GM12878 (cell line): ENCODE results near the gene SORT1. TPM values are rescaled to one million over a fixed set of nuclear protein-coding genes. Genes with fewer than 3 reads are reported as not detected.

ENCODE experiments used
- ATAC-seq: fragments of 200-7000 bp; cut with Tn5 transposase; 3 replicates; pipeline ENCODE4 v1.9.1; 2020; ENCODE audit warnings: mild to moderate bottlenecking, moderate library complexity
- BruUV-seq: library from RNA; stranded (reverse); fragments of 400-500 nt; replicated peaks from 2 replicates; lab custom pipeline; 2021; lab: Mats Ljungman, UMichigan
- CTCF ChIA-PET: fragments of 300-600 bp; sonication (Branson Sonifier 250); formaldehyde crosslinking; extraction: SDS; loops from one replicate; lab custom pipeline; 2021; ENCODE audit warnings: inconsistent platforms; lab: Yijun Ruan, JAX
- POLR2A ChIA-PET: fragments of 350-600 bp; formaldehyde crosslinking; extraction: SDS; loops from one replicate; lab custom pipeline; 2021; ENCODE audit warnings: inconsistent platforms; lab: Charles Lee
- RAD21 ChIA-PET: fragments of 300-600 bp; sonication (Branson Sonifier 250); formaldehyde crosslinking; loops from one replicate; lab custom pipeline; 2023; ENCODE audit warnings: antibody characterized with exemption; ENCODE audit not compliant: unreplicated experiment; lab: Charles Lee
- SMC1A ChIA-PET: fragments of 300-600 bp; sonication (Branson Sonifier 250); formaldehyde crosslinking; loops from one replicate; lab custom pipeline; 2023; ENCODE audit not compliant: unreplicated experiment, uncharacterized antibody; lab: Charles Lee
- DNase-seq: peaks from one replicate; pipeline ENCODE4 v3.0.0-alpha.2; 2011; ENCODE audit warnings: low read depth, low spot score
- FAIRE-seq: peaks from 3 replicates; lab custom pipeline; 2011; peaks lifted over from hg19 to GRCh38; lab: Jason Lieb, UNC
- H2AFZ ChIP-seq: 2 replicates; pipeline ENCODE4 v1.6.0; 2011; ENCODE audit warnings: low read depth, low read length, control low read depth; ENCODE audit not compliant: control insufficient read depth
- H3K27ac ChIP-seq: 2 replicates; pipeline ENCODE4 v1.5.1; 2011; ENCODE audit warnings: control low read depth; ENCODE audit not compliant: control insufficient read depth, insufficient read depth
- H3K27me3 ChIP-seq, 2 experiments: replicated peaks in 1 of 2; 2 replicates each; pipeline versions ENCODE4 v1.6.0 to v1.6.1; 2011; ENCODE audit warnings: low read length in 1 of 2; ENCODE audit not compliant: control insufficient read depth in 2 of 2, insufficient read depth in 2 of 2
- H3K36me3 ChIP-seq, 2 experiments: 2 replicates each; pipeline ENCODE4 v1.5.1; 2011; ENCODE audit warnings: low read length in 1 of 2; ENCODE audit not compliant: control insufficient read depth in 2 of 2, insufficient read depth in 2 of 2
- H3K4me1 ChIP-seq: 2 replicates; pipeline ENCODE4 v1.6.1; 2011; ENCODE audit warnings: mild to moderate bottlenecking, low read length, moderate library complexity, mixed read lengths; ENCODE audit not compliant: control insufficient read depth, insufficient read depth
- H3K4me2 ChIP-seq: 2 replicates; pipeline ENCODE4 v1.6.0; 2011; ENCODE audit warnings: control low read depth; ENCODE audit not compliant: control insufficient read depth, insufficient read depth
- H3K4me3 ChIP-seq: fragments of 200-600 bp; sonication (generic); 2 replicates; pipeline ENCODE4 v1.5.1; 2016
- H3K79me2 ChIP-seq: 2 replicates; pipeline ENCODE4 v1.6.0; 2011; ENCODE audit warnings: low read length; ENCODE audit not compliant: control insufficient read depth, insufficient read depth
- H3K9ac ChIP-seq: 2 replicates; pipeline ENCODE4 v1.8.0; 2011; ENCODE audit warnings: low read length, control low read depth, mixed read lengths; ENCODE audit not compliant: control insufficient read depth, insufficient read depth
- H3K9me3 ChIP-seq: replicated peaks from 3 replicates; pipeline ENCODE4 v1.5.1; 2011; ENCODE audit warnings: mild to moderate bottlenecking, low read length; ENCODE audit not compliant: control insufficient read depth, insufficient read depth
- H4K20me1 ChIP-seq: 2 replicates; pipeline ENCODE4 v1.6.0; 2011; ENCODE audit not compliant: control insufficient read depth, insufficient read depth
- ASH2L ChIP-seq: fragments of 300-600, 200-600 bp; sonication (generic); IDR thresholded peaks from 2 replicates; pipeline ENCODE4 v1.6.1; 2017; ENCODE audit warnings: low read depth, mild to moderate bottlenecking, borderline replicate concordance
- CHD2 ChIP-seq: IDR thresholded peaks from 2 replicates; pipeline ENCODE4 v1.6.1; 2011; ENCODE audit warnings: low read depth, low read length, improper control_type of control experiment, borderline replicate concordance
- MYB ChIP-seq: fragments of 150-350 bp; IDR thresholded peaks from 2 replicates; pipeline ENCODE4 v1.6.1; 2014; ENCODE audit warnings: mild to moderate bottlenecking, low read depth, low read length, borderline replicate concordance
- NR2C1 ChIP-seq: fragments of 450-650 bp; IDR thresholded peaks from 2 replicates; pipeline ENCODE4 v1.6.1; 2017; ENCODE audit warnings: antibody characterized with exemption, mild to moderate bottlenecking, moderate library complexity
- PAX5 ChIP-seq: IDR thresholded peaks from 2 replicates; pipeline ENCODE4 v1.6.1; 2011; ENCODE audit warnings: low read depth, low read length, borderline replicate concordance
- STAT1 ChIP-seq: fragments of 450-650 bp; conservative IDR thresholded peaks from 2 replicates; pipeline ENCODE4 v1.6.1; 2014; ENCODE audit warnings: antibody characterized with exemption, mild to moderate bottlenecking
- YY1 ChIP-seq: IDR thresholded peaks from 2 replicates; pipeline ENCODE4 v1.6.1; 2011; ENCODE audit warnings: low read depth, mild to moderate bottlenecking, low read length
- ZNF207 ChIP-seq: fragments of 450-650 bp; IDR thresholded peaks from 2 replicates; pipeline ENCODE4 v1.6.1; 2014; ENCODE audit warnings: antibody characterized with exemption, mild to moderate bottlenecking, borderline replicate concordance
- WGBS: methylation state at CpG from one replicate; pipeline ENCODE4 v1.1.6; 2016; ENCODE audit warnings: low lambda C conversion rate; ENCODE audit not compliant: insufficient replicate concordance, insufficient coverage; ENCODE audit errors: missing lambda C conversion rate; 5-methylcytosine and 5-hydroxymethylcytosine counted together
- in situ Hi-C: fragments of 300-500 bp; cut with MboI; formaldehyde crosslinking; loops from 9 replicates; pipeline ENCODE4 v1.14.3; 2018; ENCODE audit warnings: mixed read lengths
- intact Hi-C: fragments of 100-400 bp; cut with micrococcal nuclease; formaldehyde crosslinking; loops from one replicate; pipeline ENCODE4 v1.14.2; 2022; ENCODE audit not compliant: unreplicated experiment
- polyA plus RNA-seq, 11 experiments: library from polyadenylated mRNA; depleted of rRNA in 4 of 11; unstranded in 6 of 11; stranded (reverse) in 5 of 11; fragments of >200 nt; fragmentation: Nextera tagmentation in 4 of 11; fragmentation: Illumina TruSeq in 1 of 11; extraction: Ambion mirVana in 4 of 11; extraction: Trizol in 1 of 11; gene quantifications; 1 replicate in 1 of 11; 2 replicates in 10 of 11; pipeline versions ENCODE4 v1.2.1 to v1.2.3, GENCODE V29; 2011 to 2016; ENCODE audit warnings: inconsistent platforms in 2 of 11, missing spikeins in 2 of 11, low read depth in 1 of 11
- total RNA-seq, 4 experiments: library from RNA; depleted of rRNA in 3 of 4; stranded (reverse); fragments of >200 nt in 3 of 4; fragmentation: Illumina TruSeq in 1 of 4; extraction: Trizol in 1 of 4; gene quantifications; 2 replicates each; pipeline versions ENCODE4 v1.2.1 to v1.2.3, GENCODE V29; 2013 to 2021
- TF ChIP-seq, protein P1 (sequence below): IDR thresholded peaks from 2 replicates; pipeline ENCODE4 v1.6.1; 2011; ENCODE audit warnings: borderline replicate concordance, low read depth, mild to moderate bottlenecking, moderate library complexity, low read length; ENCODE audit not compliant: insufficient read depth, poor library complexity, severe bottlenecking
- TF ChIP-seq, protein P2 (sequence below): fragments of 450-650 bp; formaldehyde crosslinking; IDR thresholded peaks from 2 replicates; pipeline ENCODE4 v1.5.0; 2022; ENCODE audit warnings: mild to moderate bottlenecking, missing genetic modification characterization
- TF ChIP-seq, protein P3 (sequence below): fragments of 450-650 bp; IDR thresholded peaks from 2 replicates; pipeline ENCODE4 v1.6.1; 2016; ENCODE audit warnings: mild to moderate bottlenecking, moderate library complexity, borderline replicate concordance

Gene SORT1
- total and polyA plus RNA-seq, 10 of the 15 experiments (the other 5 are each of a cell fraction or from before 2014, with no cell fraction given) = 0.06 to 1.9 (median 0.33) TPM; not detected in 1

DNA sequence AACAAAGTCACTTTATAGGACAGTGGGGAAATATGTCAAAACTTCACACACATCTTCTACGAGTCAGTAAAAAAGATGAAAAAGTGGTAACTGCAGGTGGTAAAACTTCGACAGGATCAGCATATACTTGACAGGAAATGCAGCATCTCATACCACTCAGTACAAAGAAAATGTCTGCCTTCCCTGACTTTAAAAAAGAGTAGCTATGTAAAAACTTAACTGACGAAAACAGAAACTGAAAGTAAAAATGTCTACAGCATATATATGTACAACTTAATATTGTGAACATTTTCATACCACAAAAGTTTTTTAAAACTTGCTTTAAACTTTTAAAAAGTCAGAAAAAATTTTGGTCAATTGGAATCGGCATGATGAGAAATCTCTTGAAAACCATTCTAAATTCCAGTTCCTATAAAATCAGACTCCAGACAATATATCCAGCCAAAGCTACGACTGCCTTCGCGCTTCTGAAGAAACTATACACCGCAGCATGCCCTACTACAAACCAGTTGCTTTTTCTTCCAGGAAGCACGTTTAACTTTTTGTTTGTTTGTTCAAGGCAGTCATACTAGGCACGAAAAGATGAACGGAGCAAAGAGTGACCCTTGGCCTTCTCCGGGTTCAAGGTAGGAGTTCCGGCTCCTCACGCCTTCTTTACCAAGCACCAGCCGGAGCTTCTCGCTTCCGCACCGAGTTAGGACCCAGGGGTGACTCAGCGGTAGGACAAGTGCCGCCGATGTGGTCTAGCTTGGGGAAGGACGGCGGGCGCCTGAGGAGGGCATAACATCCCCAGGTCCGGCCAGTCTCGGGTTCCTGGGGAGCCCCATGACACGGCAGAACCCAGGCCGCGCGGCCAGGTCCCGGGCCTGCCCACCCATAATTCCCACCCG is 27.9 kb upstream of the SORT1 start:
- Histone ChIP-seq H3K4me3 (peak overlapping the region; percentile 98), H3K4me1 (no peaks in the 10 kb centered on the region; the same call in 1 of the 2 replicates), H2AFZ (peak overlapping the region; percentile 41), H3K9me3 (no peaks in the 10 kb centered on the region), H3K4me2 (peak overlapping the region; percentile 96), H4K20me1 (no peaks in the 10 kb centered on the region), H3K27ac (peak overlapping the region; percentile 89), H3K36me3 (peaks cover 3 to 10% of the 10 kb centered on the region in 2 experiments), H3K9ac (peak overlapping the region; percentile 86), H3K79me2 (peaks cover 50% of the 10 kb centered on the region), H3K27me3 (no peaks in the 10 kb centered on the region)
- POLR2A ChIA-PET = interaction anchor here (0.6 to 1.9 kb wide), 10 partner anchors 13 to 325 kb away, joined by 3 to 13 read pairs (median 4); partner anchors contain the start of genes ATXN7L2, GNAI3 and PSRC1
- under 1% methylated on average over 32 of the region's 32 CpGs for WGBS
- RAD21 ChIA-PET = interaction anchor here (0.6 to 2.2 kb wide), 5 partner anchors 27 to 106 kb away, joined by 3 to 9 read pairs (median 7); partner anchors contain the start of gene SORT1
- SMC1A ChIA-PET = interaction anchor here (0.7 to 2.3 kb wide), 9 partner anchors 21 to 107 kb away, joined by 3 to 8 read pairs (median 3); no protein-coding TSS in a partner anchor
- intact Hi-C loops = loop anchor here (1.0 to 10.0 kb wide), 3 partner anchors 58 to 909 kb away; partner anchors contain the start of genes ATXN7L2 and RBM15
- in situ Hi-C loops = no loop called here
- CTCF ChIA-PET = interaction anchor here (0.6 to 4.2 kb wide), 14 partner anchors 8 to 215 kb away, joined by 3 to 32 read pairs (median 3); partner anchors contain the start of gene GNAI3
- ATAC-seq (peak; percentile 71), FAIRE-seq (peak; percentile 31), DNase-seq (peak; percentile 32)
- BruUV-seq = TSS peak; percentile 85
- TF ChIP-seq ASH2L (0 out of 2 replicates have a peak, but pooled peaks have one; percentile 25), NR2C1 (peak; percentile 66), YY1 (peak; percentile 79; the same call in 1 of the 2 replicates), STAT1 (peak; percentile 87; the same call in 1 of the 2 replicates), MYB (no peak), PAX5 (0 out of 2 replicates have a peak, but pooled peaks have one; percentile 2), CHD2 (no peak), ZNF207 (0 out of 2 replicates have a peak, but pooled peaks have one; percentile 63)
- TF ChIP-seq, protein P1, sequence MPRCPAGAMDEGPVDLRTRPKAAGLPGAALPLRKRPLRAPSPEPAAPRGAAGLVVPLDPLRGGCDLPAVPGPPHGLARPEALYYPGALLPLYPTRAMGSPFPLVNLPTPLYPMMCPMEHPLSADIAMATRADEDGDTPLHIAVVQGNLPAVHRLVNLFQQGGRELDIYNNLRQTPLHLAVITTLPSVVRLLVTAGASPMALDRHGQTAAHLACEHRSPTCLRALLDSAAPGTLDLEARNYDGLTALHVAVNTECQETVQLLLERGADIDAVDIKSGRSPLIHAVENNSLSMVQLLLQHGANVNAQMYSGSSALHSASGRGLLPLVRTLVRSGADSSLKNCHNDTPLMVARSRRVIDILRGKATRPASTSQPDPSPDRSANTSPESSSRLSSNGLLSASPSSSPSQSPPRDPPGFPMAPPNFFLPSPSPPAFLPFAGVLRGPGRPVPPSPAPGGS = no peak
- TF ChIP-seq, protein P2, sequence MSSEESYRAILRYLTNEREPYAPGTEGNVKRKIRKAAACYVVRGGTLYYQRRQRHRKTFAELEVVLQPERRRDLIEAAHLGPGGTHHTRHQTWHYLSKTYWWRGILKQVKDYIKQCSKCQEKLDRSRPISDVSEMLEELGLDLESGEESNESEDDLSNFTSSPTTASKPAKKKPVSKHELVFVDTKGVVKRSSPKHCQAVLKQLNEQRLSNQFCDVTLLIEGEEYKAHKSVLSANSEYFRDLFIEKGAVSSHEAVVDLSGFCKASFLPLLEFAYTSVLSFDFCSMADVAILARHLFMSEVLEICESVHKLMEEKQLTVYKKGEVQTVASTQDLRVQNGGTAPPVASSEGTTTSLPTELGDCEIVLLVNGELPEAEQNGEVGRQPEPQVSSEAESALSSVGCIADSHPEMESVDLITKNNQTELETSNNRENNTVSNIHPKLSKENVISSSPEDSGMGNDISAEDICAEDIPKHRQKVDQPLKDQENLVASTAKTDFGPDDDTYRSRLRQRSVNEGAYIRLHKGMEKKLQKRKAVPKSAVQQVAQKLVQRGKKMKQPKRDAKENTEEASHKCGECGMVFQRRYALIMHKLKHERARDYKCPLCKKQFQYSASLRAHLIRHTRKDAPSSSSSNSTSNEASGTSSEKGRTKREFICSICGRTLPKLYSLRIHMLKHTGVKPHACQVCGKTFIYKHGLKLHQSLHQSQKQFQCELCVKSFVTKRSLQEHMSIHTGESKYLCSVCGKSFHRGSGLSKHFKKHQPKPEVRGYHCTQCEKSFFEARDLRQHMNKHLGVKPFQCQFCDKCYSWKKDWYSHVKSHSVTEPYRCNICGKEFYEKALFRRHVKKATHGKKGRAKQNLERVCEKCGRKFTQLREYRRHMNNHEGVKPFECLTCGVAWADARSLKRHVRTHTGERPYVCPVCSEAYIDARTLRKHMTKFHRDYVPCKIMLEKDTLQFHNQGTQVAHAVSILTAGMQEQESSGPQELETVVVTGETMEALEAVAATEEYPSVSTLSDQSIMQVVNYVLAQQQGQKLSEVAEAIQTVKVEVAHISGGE = 0 out of 2 replicates have a peak, but pooled peaks have one; percentile 52
- TF ChIP-seq, protein P3, sequence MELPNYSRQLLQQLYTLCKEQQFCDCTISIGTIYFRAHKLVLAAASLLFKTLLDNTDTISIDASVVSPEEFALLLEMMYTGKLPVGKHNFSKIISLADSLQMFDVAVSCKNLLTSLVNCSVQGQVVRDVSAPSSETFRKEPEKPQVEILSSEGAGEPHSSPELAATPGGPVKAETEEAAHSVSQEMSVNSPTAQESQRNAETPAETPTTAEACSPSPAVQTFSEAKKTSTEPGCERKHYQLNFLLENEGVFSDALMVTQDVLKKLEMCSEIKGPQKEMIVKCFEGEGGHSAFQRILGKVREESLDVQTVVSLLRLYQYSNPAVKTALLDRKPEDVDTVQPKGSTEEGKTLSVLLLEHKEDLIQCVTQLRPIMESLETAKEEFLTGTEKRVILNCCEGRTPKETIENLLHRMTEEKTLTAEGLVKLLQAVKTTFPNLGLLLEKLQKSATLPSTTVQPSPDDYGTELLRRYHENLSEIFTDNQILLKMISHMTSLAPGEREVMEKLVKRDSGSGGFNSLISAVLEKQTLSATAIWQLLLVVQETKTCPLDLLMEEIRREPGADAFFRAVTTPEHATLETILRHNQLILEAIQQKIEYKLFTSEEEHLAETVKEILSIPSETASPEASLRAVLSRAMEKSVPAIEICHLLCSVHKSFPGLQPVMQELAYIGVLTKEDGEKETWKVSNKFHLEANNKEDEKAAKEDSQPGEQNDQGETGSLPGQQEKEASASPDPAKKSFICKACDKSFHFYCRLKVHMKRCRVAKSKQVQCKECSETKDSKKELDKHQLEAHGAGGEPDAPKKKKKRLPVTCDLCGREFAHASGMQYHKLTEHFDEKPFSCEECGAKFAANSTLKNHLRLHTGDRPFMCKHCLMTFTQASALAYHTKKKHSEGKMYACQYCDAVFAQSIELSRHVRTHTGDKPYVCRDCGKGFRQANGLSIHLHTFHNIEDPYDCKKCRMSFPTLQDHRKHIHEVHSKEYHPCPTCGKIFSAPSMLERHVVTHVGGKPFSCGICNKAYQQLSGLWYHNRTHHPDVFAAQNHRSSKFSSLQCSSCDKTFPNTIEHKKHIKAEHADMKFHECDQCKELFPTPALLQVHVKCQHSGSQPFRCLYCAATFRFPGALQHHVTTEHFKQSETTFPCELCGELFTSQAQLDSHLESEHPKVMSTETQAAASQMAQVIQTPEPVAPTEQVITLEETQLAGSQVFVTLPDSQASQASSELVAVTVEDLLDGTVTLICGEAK = no peak
